ENCODE data around the gene TUNAR.

Gene TUNAR

GRCh38 chr14:95876761-95877538 lies at the start of gene TUNAR:
TUNAR (plus strand) TSS chr14:95876832.
- no peak for DNase-seq

DNA sequence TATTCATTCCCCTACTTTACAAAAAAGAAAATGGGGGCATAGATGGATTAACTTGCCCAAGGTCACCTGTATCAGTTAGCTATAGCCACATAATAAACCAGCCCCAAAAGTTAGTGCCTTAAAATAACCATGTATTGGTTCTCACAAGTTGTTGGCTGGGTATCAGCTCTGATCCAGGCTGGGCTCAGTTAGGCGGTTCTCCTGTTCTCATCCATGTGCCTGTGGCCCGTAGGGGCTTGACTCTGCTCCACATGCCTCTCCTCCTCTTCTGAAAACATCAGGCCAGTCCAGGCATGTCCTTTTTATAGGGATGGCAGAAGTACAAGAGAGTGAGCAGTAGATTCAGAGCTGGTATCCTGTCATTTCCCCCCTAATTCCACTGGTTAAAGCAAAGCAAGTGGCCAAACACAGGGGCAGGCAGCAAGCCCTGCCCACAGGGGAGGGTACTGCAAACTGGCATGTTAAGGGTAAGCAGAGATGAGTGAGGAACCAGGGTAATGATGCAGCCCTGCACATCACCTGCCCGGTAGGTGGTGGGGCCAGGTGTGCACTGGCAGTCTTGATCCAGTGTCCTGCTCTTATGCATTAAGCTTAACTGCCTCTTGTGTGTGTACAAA lies 47.9 kb upstream of the TUNAR start:
- no peak for DNase-seq

- no peak for DNase-seq
Measured at GRCh38 chr14:95829321-95829720, 47.3 kb upstream of the TUNAR start.

DNA sequence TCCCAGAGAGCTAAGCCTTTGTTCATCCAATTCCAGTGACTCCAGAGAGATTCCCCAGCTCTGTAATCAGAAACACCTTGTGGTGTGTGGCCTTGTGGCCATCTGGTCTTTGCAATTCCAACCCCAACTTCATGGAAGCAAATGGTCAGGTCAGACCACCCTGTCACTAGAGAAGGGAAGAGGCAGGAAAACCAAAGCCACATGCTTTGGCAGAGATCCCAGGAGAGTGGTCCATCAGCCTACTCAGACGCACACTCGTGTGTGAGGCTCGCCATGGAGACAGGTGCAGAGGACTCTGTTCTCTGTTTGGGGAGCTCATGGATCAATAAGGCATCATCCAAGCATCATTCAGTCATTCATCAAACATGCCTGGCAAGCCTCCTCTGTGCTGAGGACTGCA lies 46.2 kb upstream of the TUNAR start:
- DNase-seq, result no peak

GRCh38 chr14:95831041-95831440 lies 45.6 kb upstream of the TUNAR start:
- no peak for DNase-seq

DNA sequence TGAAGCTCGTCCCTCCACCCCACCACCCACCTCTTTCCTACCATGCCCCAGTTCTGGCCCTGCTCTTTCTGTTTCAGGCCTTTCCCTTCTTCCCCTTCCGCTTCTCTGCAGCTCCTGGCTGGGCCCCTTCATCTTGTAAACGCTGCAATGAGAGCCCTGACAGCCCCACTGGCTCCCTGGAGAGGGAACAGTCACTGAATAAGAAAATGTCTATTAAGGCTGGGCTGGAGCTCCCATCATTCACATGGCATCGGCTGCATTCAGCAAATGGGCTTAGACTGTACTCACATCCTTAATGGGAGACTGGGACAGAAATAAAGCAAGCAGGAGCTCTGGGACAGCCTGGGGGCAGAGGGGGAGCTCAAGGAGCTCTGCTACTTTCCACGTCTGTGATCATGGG lies 45.2 kb upstream of the TUNAR start:
- DNase-seq, result no peak

DNA sequence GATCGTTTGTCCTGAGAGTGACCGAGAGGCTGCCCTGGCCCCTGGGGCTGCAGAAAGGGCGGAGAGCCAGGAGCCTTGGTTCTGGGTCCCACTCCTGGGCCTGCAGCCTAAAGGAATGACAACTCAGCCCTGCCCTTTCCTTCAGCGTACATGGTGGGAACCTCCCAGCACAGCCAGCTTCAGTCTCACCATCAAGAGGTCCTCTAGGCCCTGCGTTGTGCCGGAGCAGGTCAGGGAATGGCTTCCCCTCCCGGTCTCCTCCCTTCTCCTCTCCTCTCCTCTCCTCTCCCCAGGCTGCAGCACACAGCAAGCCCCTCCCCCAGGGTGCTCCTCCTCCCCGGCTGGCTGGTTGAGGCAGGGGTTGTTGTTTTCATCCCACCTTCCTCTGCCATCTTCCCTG lies 44.6 kb upstream of the TUNAR start:
- DNase-seq, result no peak

DNA sequence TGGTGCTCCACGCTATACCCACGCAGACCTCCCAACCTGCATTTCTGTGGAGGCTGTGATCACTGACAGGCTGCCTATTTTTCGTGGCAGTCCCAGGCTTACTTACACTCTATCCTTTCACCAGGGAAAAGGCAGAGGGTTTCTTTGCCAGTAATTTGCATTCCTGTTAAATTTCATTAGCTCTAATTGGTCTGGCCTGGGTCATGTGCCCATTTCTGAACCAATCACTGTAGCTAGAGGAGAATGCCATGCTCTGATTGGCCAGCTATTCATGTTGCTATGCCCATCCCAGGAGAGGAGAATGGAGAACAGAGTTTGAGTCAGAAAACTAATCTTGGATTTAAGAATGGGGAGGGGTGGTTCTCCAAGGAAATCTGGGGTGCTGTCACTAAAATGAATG lies 43.2 kb upstream of the TUNAR start:
- no peak for DNase-seq

GRCh38 chr14:95834496-95834895 lies 42.1 kb upstream of the TUNAR start:
- DNase-seq, result no peak

DNA sequence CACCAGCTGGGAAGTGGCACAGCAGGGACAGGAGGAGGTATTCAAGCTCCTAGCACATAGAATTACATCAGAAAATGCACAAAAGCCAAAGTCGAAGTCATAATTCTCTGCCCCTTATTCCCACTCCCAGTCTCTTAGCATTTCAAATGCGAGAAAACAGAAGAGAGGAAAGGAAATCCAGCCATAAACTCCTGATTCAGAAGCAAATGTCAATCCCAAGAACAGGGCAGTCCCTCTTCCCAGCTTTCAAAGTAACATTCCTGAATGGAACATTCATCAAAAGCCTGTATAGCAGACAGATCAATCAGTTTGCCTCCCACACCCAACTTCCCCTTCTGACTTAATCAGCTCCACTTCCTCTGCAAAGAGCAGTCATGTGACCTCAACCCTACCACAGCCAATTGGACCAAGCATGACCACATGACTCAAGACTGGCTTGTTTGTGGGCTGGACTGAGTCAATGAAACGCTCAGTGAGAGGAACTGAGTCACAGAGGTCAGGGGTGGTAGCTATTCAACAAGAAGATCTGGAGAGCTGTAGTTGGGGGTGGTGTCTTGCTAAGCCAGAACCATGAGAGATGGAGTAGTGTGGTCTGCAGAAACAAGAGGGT lies 41.4 kb upstream of the TUNAR start:
- DNase-seq, result no peak

- DNase-seq, result no peak
Measured at GRCh38 chr14:95838862-95839261, 37.8 kb upstream of the TUNAR start.

- no peak for DNase-seq
Measured at GRCh38 chr14:95840094-95840700, 36.4 kb upstream of the TUNAR start.

DNA sequence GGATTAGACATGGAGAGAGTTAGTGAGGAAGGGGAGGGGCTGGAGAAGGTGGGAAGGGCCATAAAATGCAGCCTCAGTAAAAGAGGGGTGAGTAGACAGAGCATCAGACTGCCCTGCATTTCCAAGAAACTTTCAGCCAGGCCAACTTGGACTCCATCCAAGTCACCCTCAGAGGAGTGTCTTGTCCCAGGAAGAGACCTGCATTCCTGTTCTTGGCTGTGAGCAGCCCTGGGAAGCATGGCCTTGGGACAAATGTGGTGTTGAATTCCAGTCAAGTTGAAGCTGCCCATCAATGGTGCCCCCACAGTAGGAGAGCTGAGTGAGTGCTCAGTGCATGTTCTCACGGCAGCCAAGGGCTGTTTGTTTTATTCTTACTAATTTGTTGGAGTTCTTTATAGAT lies 35.0 kb upstream of the TUNAR start:
- DNase-seq, result no peak

- DNase-seq, result no peak
Measured at GRCh38 chr14:95849761-95850160, 26.9 kb upstream of the TUNAR start.

DNA sequence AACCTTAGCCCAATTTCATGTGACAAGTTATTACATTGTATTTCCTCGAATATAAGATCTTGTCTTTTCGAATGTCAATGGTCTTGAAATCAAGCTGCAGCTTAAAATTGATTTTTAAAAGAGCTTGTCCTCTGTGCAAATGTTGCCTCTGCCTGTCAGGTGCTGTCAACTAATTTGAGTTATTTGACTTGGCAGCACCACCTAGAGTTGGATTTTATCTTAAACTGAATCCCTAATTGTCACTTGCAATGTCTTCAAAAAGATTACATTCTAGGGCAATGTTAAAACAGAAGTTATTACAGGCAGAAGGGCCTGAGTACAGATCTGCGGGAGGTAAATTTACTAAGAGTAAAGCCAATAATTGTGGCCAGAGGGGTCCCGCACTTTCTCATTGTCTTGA lies 26.2 kb upstream of the TUNAR start:
- DNase-seq, result no peak

- DNase-seq, result no peak
Measured at GRCh38 chr14:95855606-95856005, 21.0 kb upstream of the TUNAR start.

DNA sequence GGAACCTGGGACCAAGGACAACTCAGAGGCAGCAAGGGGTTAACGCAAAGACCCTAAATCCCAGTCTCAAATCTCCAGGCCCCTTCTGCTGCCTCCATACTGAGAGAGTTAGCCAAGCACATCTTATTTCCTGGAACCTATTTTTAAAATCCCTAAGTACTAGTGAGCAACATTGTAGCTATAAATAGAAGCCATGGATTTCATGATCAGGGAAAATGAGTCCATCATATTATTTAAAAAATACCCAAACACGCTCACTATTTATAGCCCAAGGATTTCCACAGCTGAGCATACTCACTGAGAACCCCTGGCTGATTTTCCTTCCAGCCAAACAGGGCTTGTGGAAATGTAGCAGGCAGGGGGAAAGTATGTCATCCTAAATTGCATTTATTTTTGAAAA lies 19.4 kb upstream of the TUNAR start:
- no peak for DNase-seq

DNA sequence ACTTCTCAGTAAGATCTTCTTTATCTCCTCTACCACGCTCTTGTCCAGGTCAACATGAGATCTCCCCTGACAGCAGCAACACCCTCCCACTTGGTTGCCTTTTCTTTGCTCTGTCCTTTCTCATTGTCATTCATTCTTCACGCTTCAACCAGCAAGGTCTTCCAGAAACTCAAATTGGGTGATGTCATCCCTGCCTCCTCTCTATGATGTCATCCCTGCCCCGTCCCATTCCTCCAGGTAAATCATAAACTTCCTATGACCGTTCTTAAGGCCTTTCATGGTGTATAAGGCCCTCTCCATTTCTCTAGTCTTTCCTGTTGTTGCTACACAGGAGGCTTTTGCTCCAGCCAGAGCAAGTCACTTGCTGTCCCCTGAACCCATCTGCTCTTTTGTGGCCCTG lies 17.7 kb upstream of the TUNAR start:
- DNase-seq, result no peak

- DNase-seq, result no peak
Measured at GRCh38 chr14:95862243-95862642, 14.4 kb upstream of the TUNAR start.

DNA sequence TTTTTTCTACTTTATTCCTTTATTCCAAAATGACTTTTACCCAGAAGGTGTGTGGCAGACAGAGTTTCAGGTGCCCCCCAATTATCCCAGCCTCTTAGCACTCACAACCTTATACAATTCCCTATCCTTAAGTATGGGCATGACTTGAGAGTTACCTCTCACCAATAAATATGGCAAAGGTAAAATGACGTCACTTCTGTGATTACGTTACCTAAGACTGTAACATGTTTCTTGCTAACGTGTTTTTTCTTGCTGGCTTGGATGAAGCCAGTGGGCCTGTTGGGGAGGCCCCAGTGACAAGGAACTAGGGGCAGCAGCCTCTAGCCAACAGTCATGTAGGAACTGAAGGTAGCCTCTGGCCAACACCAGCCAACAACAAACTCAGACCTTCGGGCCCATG lies 13.3 kb upstream of the TUNAR start:
- no peak for DNase-seq

- DNase-seq, result no peak
Measured at GRCh38 chr14:95869776-95870175, 6.9 kb upstream of the TUNAR start.

- DNase-seq, result no peak
Measured at GRCh38 chr14:95870772-95871171, 5.9 kb upstream of the TUNAR start.

DNA sequence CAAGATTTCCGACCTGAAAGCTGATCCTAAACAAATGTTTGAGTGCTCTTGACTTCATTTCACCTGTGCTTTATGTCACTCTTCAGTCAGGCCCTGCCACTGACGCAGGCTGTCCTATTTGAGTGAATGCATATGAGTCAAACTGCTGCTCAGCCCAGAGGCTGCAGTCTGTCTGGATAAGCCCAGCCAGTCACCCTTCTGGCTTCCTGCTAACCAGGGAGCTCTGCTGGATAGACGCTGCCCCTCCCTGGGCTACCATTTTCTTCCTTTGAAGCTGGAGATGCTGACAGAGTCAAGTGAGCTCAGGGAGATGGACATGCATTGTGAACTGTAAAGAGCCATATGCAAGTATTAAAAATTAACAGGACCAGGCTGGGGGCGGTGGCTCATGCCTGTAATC lies 5.1 kb upstream of the TUNAR start:
- no peak for DNase-seq

DNA sequence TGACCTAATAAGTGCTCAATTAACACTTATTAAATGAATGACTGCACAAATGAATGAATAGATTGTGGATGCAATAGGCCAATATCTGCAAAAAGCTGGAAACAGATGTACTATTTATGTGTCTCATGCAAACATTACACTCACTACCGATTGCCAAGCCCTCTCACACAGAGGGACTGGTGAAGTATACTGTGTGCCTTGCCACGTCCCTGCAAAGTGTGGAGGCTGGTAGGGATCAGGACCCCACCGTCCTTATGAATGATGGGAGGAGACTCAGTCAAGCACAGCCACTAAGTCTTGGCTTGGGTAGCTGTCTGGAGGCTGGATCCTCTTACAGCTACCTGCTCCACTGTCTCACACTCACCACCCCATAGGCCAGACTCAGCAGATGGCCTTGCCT lies 3.9 kb upstream of the TUNAR start:
- no peak for DNase-seq

Measured in CD4-positive, alpha-beta T cell treated with Interleukin-4 for 1 hour (primary cell).